HT-29 (cell line): ENCODE results near the gene TAF3. TPM values are rescaled to one million over a fixed set of nuclear protein-coding genes. Genes with fewer than 3 reads are reported as not detected.

Experiments
- DNase-seq: peaks from one replicate; pipeline ENCODE4 v3.0.0-alpha.2; 2015; ENCODE audit warnings: low spot score
- total RNA-seq: library from RNA; depleted of rRNA; stranded (reverse); fragments of >200 nt; shearing (Covaris generic); gene quantifications from 2 replicates; pipeline ENCODE4 v1.2.3, GENCODE V29; 2014; rRNA removed

The TAF3 gene
- total RNA-seq, 1 experiment from 2014 or later = 2.3 TPM

- DNase-seq = no peak
Observed at GRCh38 chr10:8057636-8058273, 239.4 kb downstream of the TAF3 start.

DNA sequence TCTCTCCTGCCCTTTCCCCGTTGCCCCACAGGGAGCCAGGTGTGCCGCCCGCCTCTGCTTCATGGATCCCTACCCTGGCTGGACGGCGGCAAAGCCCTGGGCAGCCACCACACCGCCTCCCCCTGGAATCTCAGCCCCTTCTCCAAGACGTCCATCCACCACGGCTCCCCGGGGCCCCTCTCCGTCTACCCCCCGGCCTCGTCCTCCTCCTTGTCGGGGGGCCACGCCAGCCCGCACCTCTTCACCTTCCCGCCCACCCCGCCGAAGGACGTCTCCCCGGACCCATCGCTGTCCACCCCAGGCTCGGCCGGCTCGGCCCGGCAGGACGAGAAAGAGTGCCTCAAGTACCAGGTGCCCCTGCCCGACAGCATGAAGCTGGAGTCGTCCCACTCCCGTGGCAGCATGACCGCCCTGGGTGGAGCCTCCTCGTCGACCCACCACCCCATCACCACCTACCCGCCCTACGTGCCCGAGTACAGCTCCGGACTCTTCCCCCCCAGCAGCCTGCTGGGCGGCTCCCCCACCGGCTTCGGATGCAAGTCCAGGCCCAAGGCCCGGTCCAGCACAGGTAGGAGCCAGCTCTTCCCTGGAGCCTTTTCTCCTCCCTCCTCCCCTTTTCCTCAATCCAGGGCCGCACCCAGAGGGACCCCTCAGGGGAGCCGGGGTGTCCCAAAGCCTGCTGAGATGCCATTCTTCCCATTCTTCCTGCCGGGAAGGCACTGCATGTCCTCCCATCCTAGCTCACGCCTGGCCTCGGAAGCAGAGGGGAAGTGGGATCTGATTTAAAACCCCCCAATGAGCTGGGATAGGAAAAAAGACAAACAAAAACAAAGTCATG lies 240.2 kb downstream of the TAF3 start:
- no peak for DNase-seq

GRCh38 chr10:8059191-8059936 lies 241.1 kb downstream of the TAF3 start:
- no peak for DNase-seq

DNA sequence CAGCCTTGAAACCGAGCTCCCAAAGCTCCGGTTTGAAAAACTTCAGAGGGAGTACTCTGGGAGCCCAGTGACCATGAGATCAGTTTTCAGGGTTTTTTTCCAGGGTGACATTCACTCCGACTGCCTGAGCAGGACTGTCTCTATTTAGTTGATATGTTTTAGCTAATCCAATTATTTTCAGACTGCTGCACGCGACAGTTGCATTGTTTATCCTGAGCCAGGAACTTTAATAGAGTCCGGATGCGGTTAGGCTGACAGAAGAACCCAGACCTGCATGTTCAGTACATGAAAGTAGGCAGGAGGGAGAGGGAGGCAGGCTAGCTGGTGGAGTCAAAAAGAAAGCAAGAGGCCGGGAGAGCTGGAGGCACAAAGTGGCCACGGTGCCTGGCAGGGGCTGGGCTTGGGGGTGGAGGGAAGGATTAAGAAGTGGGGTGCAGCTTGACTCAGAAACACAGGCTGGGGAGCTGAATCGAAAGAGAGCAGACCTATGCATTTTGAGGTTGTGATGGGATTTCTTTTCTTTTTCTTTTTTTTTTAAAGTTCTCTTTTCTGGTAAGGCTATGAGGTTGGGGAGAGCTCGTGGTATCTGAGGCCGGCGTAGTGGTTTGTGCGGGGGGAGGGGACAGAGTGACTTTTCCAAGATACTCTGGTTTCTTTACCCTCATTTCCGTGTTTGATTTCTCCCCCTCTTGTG lies 241.9 kb downstream of the TAF3 start:
- DNase-seq = no peak

GRCh38 chr10:8060704-8061121 lies 242.4 kb downstream of the TAF3 start:
- DNase-seq = no peak

- no peak for DNase-seq
Observed at GRCh38 chr10:8061274-8062211, 243.2 kb downstream of the TAF3 start.

- DNase-seq = no peak
Observed at GRCh38 chr10:8063128-8063908, 245.0 kb downstream of the TAF3 start.

DNA sequence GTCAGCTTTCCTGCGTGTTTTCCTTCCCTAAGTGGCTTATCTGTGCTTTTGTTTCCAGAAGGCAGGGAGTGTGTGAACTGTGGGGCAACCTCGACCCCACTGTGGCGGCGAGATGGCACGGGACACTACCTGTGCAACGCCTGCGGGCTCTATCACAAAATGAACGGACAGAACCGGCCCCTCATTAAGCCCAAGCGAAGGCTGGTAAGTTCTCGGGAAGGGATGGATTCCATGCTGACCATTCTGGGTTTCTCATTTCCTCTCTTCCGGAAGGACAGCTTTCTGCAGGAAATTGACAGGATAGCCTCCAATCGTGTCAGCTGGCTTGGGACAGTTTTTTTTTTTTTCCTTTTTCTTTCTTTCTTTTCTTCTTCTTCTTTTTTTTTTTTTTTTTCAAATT lies 245.6 kb downstream of the TAF3 start:
- DNase-seq = no peak

DNA sequence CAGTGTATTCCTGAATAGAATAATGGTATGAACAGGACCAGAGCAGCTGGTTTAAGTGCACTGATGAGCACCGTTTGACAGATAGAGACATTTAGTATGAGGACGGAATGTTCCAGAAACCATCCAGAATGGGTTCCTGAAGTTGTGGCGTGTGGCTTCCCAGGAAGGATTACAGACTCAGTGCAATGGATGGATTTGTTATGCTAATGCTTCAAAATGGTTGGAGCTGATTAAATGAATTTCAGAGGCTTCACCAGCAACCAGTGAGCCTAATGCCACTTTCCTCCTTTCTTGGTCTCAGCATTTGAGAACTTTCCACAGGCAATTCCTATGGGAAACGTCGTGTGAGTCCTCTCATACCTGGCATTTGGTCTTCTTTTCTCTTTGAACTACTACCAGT lies 246.1 kb downstream of the TAF3 start:
- DNase-seq = no peak

- DNase-seq = no peak
Observed at GRCh38 chr10:8065651-8066050, 247.3 kb downstream of the TAF3 start.

GRCh38 chr10:8066124-8066523 lies 247.8 kb downstream of the TAF3 start:
- DNase-seq = no peak

Other genes with a start within 250 kb of the TAF3 start
- gene ITIH5, start 151.5 kb upstream of the TAF3 start, total RNA-seq = not detected in 2 replicates
- not detected in 2 replicates for gene ITIH2, start 115.2 kb upstream of the TAF3 start, total RNA-seq
- 3.0 and 3.4 TPM in 2 replicates for gene KIN, start 30.5 kb upstream of the TAF3 start, total RNA-seq
- 145 and 147 TPM in 2 replicates for gene ATP5F1C, start 30.3 kb upstream of the TAF3 start, total RNA-seq
- gene GATA3, start 236.2 kb downstream of the TAF3 start, total RNA-seq = 0.86 and 1.4 TPM in 2 replicates